IgD-negative memory B cell (primary cell): ENCODE results near the gene DMRTC2. TPM values are rescaled to one million over a fixed set of nuclear protein-coding genes. Genes with fewer than 3 reads are reported as not detected.

Experiments used
- H3K27ac Mint-ChIP-seq, 3 donors: one replicate each; pipeline ENCODE4 v1.8.0; 2020 to 2022; ENCODE audit warnings: mild to moderate bottlenecking in 3 of 3, mixed read lengths in 3 of 3, moderate library complexity in 1 of 3
- H3K27me3 Mint-ChIP-seq: one replicate; pipeline ENCODE4 v1.8.0; 2021; ENCODE audit warnings: mixed read lengths
- H3K36me3 Mint-ChIP-seq: one replicate; pipeline ENCODE4 v1.8.0; 2020; ENCODE audit warnings: mild to moderate bottlenecking, mixed read lengths
- H3K4me1 Mint-ChIP-seq, 3 donors: one replicate each; pipeline ENCODE4 v1.8.0; 2020 to 2022; ENCODE audit warnings: mixed read lengths in 3 of 3, mild to moderate bottlenecking in 1 of 3
- H3K4me3 Mint-ChIP-seq, 4 donors: one replicate each; pipeline ENCODE4 v1.8.0; 2020 to 2022; ENCODE audit warnings: mild to moderate bottlenecking in 4 of 4, mixed read lengths in 4 of 4, moderate library complexity in 3 of 4
- H3K9me3 Mint-ChIP-seq, 3 donors: one replicate each; pipeline ENCODE4 v1.8.0; 2020 to 2021; ENCODE audit warnings: mixed read lengths in 3 of 3, mild to moderate bottlenecking in 1 of 3
- polyA plus RNA-seq: library from polyadenylated mRNA; unstranded; fragments of 300-500 nt; fragmentation: Illumina TruSeq; gene quantifications from one replicate; pipeline ENCODE4 v1.2.3, GENCODE V29; 2021

DMRTC2 gene
- not detected for polyA plus RNA-seq

DNA sequence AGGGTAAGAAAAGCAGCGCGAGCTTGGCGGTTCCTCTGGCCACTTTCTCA lies at the start of gene DMRTC2:
TSS of gene DMRTC2 (plus strand) at position 42 of the 50 bp plus-strand sequence. CDS start 2,387 bp downstream, outside the sequence.
- Mint-ChIP-seq H3K36me3 (peaks cover 3% of the 10 kb centered on the region), H3K4me3 (no peak within 1 kb of the TSS), H3K9me3 (no peaks in the 10 kb centered on the region), H3K4me1 (peaks cover 0 to 4% (median 0%) of the 10 kb centered on the region in 3 donors), H3K27me3 (peaks cover 1% of the 10 kb centered on the region), H3K27ac (no peak within 1 kb of the TSS)

DNA sequence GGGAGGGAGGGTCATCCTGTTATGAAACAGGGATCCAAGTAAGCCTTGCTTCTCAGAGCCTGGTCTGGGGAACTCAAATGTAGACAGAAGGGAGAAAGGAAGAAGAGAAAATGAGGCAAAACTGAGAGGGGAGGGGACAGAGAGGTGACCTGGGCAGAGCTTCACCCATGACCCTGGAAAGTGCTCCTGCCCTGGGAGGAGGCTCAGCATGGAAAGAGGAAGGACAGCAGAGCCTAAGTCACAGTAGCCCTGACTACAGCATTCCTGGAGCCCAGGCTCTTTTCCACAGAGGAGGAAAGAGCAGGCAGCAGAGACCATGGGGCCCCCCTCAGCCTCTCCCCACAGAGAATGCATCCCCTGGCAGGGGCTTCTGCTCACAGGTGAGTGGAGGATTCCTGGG lies 48.5 kb upstream of the DMRTC2 start, which contains the start of gene CEACAM3:
TSS of gene CEACAM3 (plus strand) at position 226 of the 400 bp plus-strand sequence. CDS start at position 317, 91 bp downstream.
- H3K27me3 Mint-ChIP-seq, result peaks cover 13% of the 10 kb centered on the region
- H3K4me3 Mint-ChIP-seq, result no peak within 1 kb of the TSS
- no peaks in the 10 kb centered on the region for H3K36me3 Mint-ChIP-seq
- no peaks in the 10 kb centered on the region for H3K9me3 Mint-ChIP-seq
- no peak within 1 kb of the TSS for H3K27ac Mint-ChIP-seq
- peaks cover 3 to 11% (median 6%) of the 10 kb centered on the region in 3 donors for H3K4me1 Mint-ChIP-seq

DNA sequence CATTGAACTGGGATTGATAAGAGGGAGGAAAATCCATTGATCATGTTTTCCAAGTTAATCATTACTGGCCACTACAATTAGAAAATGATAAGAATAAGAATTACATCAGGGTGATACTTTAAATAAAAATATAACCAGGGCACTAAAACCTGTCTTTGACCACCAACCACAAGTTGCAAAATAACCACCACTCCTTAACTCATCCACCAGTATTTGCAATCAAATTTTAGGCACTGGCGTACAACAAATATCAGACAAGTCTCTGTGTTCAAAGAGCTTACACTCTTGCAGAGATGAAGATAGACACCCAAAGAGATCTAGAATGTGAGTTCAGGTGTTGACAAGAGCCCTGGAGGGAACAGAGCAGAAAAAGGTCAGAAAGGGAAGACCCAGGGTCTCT lies 47.9 kb upstream of the DMRTC2 start:
- H3K4me1 Mint-ChIP-seq, result peaks cover 8 to 16% (median 11%) of the 10 kb centered on the region in 3 donors
- H3K27me3 Mint-ChIP-seq, result peaks cover 13% of the 10 kb centered on the region
- no peaks in the 10 kb centered on the region for H3K9me3 Mint-ChIP-seq
- H3K27ac Mint-ChIP-seq, result no peak overlapping the region
- no peak overlapping the region for H3K4me3 Mint-ChIP-seq
- peaks cover 3% of the 10 kb centered on the region for H3K36me3 Mint-ChIP-seq

DNA sequence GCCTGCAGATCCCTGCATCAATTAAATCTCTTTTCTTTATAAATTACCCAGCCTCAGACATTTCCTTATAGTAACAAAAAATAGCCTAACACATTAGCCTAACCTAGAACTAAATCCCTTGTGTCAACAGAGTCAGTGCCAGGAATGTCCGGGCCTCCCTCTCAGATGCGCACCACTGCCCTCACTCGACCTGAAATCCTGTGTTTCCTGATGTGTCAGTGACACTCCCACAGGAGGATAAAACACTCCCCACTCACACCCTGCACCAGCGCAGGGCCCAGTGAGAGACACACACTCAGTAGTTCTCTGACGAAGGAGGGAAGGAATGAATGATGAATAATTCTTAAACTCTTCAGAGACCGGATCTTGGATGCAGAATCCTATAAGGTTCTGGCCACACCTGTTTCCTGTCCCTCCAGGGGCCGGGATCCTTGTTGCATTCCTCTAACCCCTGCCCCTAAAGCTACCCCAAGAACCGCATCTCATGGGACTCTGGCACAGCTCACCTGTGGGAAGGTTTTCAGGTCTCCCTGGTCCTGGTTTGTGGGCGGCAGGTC lies 45.3 kb upstream of the DMRTC2 start:
- Mint-ChIP-seq H3K4me1 (peaks cover 23 to 30% (median 30%) of the 10 kb centered on the region in 3 donors), H3K4me3 (no peak overlapping the region), H3K27ac (no peak overlapping the region), H3K36me3 (peaks cover 3% of the 10 kb centered on the region), H3K9me3 (no peaks in the 10 kb centered on the region), H3K27me3 (peaks cover 4% of the 10 kb centered on the region)

DNA sequence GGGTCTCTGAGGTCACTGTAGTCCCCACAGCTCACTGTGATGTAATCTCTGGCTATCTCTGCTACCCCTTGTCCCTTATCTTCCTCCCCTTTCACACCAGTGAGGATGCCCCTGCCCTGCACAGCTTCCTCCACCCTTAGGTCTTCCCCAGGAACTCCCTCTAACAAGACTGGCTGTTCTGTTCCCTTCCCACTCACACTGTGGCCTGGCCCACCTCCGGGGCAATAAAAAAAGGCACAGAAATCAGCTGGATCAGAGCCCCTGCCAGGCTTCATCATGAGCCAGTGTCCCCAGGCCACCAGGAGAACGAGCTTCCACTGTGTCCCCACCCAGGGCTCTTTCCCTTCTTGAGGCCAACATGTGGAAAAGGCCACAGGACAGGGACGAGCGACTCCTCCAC lies 43.8 kb upstream of the DMRTC2 start:
- Mint-ChIP-seq H3K4me3 (peak overlapping the region in 1 of 4 donors; percentile 8), H3K36me3 (peaks cover 3% of the 10 kb centered on the region), H3K27me3 (peaks cover 1% of the 10 kb centered on the region), H3K27ac (no peak overlapping the region), H3K4me1 (peaks cover 30 to 33% (median 33%) of the 10 kb centered on the region in 3 donors), H3K9me3 (no peaks in the 10 kb centered on the region)

DNA sequence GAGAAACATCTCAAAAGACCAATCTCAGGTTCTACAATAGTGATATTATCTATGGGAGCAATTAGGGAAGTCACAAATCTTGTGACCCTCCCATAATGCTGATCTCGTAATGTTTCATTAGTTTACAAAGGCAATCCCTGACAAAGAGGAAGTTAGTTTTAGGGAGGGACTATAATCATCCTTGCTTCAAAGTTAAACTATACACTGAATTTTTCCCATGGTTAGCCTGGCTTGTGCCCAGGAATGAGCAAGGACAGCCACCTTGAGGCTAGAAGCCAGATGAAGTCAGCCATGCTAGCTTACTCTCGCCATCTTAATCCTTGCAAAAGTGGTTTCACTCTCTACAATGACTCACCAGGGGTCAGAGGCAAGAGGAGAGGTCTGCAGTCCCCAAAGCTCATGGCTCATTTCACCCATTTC lies 43.0 kb upstream of the DMRTC2 start:
- Mint-ChIP-seq H3K9me3 (no peaks in the 10 kb centered on the region), H3K27ac (peak overlapping the region; percentile 37 to 89 (median 43)), H3K36me3 (peaks cover 3% of the 10 kb centered on the region), H3K4me3 (peak overlapping the region; percentile 8 to 63 (median 59)), H3K27me3 (no peaks in the 10 kb centered on the region), H3K4me1 (peaks cover 30 to 33% (median 33%) of the 10 kb centered on the region in 3 donors)

DNA sequence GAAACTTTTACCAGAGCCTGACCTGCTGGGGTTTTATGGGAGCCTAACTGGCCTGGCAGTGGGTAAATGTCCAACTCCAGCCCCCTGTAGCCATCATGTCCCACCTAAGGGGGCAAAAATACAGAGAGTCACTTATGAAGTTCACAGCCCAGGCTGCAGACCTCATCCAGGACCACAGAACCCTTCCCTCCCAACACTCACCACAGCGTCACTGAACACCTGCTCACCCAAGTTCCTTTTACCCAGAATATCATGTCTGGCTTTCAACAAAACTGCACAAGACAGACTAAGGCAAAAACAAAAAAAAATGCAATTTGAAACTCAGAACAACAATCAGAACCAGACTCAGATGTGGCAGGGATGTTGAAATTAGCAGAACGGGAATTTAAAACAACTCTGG lies 42.1 kb upstream of the DMRTC2 start:
- peaks cover 33% of the 10 kb centered on the region in 3 donors for H3K4me1 Mint-ChIP-seq
- H3K36me3 Mint-ChIP-seq, result peaks cover 3% of the 10 kb centered on the region
- no peaks in the 10 kb centered on the region for H3K9me3 Mint-ChIP-seq
- no peaks in the 10 kb centered on the region for H3K27me3 Mint-ChIP-seq
- peak overlapping the region in 3 of 4 donors; percentile 8 to 49 (median 42) for H3K4me3 Mint-ChIP-seq
- peak overlapping the region; percentile 1 to 84 (median 37) for H3K27ac Mint-ChIP-seq

DNA sequence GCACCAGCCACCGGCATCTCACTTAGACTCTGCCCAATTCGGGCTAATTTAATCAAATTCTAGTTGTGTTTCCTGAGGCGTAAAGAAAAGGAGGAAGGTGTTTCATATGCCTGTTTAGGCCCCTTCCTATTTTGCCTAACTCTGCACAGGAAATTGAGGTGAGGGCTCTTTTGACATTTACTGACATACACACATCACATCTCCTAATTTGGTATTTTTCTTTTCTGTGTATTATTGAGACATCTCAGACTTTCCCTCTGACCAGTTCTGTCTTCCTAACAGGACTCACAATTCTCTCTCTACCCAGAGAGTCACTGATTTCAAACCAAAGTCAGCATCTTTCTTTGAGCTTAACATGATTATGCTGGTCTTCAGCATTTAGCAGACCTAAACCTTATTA lies 40.5 kb upstream of the DMRTC2 start:
- no peaks in the 10 kb centered on the region for H3K9me3 Mint-ChIP-seq
- peak overlapping the region in 3 of 4 donors; percentile 19 to 73 (median 58) for H3K4me3 Mint-ChIP-seq
- no peaks in the 10 kb centered on the region for H3K27me3 Mint-ChIP-seq
- H3K27ac Mint-ChIP-seq, result peak overlapping the region in 2 of 3 donors; percentile 56 to 92
- peaks cover 33 to 34% (median 33%) of the 10 kb centered on the region in 3 donors for H3K4me1 Mint-ChIP-seq
- H3K36me3 Mint-ChIP-seq, result peaks cover 3% of the 10 kb centered on the region

DNA sequence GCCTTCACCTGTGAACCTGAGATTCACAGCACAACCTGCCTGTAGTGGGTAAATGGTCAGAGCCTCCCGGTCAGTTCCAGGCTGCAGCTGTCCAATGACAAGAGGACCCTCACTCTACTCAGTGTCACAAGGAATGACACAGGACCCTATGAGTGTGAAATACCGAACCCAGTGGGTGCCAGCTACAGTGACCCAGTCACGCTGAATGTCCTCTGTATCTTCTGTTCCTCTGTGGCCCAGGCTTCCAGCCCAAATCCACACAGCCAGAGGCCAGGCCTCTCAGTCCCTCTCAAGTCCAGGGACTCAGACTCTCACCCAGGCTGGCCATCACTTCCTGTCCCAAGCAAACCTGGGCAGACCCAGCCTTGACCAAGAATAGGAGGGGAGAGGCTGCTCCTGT lies 37.7 kb upstream of the DMRTC2 start:
- Mint-ChIP-seq H3K36me3 (no peaks in the 10 kb centered on the region), H3K27me3 (no peaks in the 10 kb centered on the region)

DNA sequence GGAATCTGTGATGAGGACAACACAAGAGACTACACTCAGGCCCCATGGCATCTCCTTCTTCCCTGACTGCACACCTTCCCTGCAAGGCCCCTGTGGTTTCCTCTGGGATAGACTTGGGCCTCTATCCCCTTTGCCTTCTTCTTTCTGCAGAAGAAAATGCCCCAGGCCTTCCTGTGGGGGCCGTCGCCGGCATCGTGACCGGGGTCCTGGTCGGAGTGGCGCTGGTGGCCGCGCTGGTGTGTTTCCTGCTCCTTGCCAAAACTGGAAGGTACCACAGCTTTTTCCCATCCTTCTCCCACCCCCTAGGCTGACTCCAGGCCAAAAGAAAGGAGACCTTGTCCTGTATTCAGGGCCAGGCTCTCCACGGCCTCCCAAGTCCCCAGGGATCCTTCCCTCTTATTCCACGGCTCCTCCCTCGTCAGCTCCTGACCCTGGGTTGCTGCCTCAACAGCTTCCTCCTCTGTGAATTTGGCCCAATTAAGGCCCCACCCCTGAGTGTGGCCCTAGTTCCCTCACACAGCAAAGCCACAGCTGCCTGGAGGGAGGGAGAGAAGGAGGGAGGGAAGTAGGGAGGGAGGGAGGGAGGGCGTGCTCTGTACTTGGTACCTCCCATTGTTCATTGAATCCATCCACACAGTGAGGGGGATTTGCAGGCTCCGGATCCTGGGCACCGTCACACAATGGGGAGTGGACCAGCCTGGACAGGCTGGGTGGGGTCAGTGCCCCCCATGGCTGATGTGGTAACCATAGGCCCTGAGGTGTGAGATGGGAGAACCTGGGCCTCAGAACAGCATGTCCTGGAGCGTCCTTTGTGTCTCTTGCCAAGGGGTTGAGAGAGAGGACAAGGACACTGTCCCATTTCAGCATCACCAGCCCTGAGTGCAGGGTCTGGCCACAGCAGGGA lies 35.9 kb upstream of the DMRTC2 start:
- no peaks in the 10 kb centered on the region for H3K27me3 Mint-ChIP-seq
- H3K4me3 Mint-ChIP-seq, result no peak overlapping the region
- H3K27ac Mint-ChIP-seq, result no peak overlapping the region
- no peaks in the 10 kb centered on the region for H3K9me3 Mint-ChIP-seq
- peaks cover 14 to 22% (median 18%) of the 10 kb centered on the region in 3 donors for H3K4me1 Mint-ChIP-seq
- no peaks in the 10 kb centered on the region for H3K36me3 Mint-ChIP-seq

More for the DNA sequence above, 37.7 kb upstream of the DMRTC2 start:
- Mint-ChIP-seq H3K27ac (no peak overlapping the region), H3K4me3 (no peak overlapping the region), H3K9me3 (no peaks in the 10 kb centered on the region), H3K4me1 (peaks cover 24 to 32% (median 28%) of the 10 kb centered on the region in 3 donors)

DNA sequence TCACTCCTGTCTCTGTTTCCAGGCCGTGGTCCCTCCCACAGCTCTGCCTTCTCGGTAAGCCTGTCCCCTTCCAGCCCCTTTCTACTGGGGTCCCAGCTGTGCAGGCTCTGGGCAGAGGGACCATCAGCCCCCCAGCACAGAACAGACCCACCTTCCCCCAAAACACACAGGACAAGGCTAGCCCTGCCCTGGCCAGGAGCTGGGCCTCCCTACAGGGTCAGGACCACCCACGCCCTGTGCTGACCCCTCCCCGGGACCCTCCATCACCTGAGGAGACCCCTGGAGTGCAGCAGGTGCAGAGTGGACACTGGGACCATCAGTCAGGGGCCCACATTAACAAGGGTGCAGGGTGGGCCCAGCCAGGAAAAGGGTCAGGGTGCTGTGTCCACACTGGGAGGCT lies 34.5 kb upstream of the DMRTC2 start:
- Mint-ChIP-seq H3K9me3 (no peaks in the 10 kb centered on the region), H3K4me3 (no peak overlapping the region), H3K36me3 (no peaks in the 10 kb centered on the region), H3K27me3 (no peaks in the 10 kb centered on the region), H3K4me1 (peaks cover 5 to 14% (median 11%) of the 10 kb centered on the region in 3 donors), H3K27ac (no peak overlapping the region)

DNA sequence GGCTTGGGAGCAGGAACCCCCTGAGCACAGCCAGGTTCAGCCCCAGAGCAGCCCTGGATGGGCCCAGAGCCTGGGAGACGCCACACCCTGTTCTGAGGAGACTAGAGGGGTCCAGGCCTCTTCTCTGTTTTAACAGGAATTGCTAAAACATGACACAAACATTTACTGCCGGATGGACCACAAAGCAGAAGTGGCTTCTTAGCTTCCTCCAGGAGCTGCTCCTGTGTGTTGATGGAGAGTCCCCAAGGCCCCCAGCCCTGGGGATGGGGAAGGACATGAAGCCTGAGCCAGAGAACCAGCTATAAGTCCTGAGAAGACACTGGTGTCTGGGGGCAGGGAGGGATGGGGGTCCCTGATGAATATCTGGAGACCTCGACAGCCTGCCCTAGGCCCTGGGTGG lies 33.8 kb upstream of the DMRTC2 start:
- Mint-ChIP-seq H3K9me3 (no peaks in the 10 kb centered on the region), H3K27ac (peak overlapping the region in 1 of 3 donors; percentile 46), H3K4me1 (peaks cover 0 to 9% (median 6%) of the 10 kb centered on the region in 3 donors), H3K36me3 (no peaks in the 10 kb centered on the region), H3K27me3 (no peaks in the 10 kb centered on the region), H3K4me3 (peak overlapping the region in 2 of 4 donors; percentile 70 to 79)

DNA sequence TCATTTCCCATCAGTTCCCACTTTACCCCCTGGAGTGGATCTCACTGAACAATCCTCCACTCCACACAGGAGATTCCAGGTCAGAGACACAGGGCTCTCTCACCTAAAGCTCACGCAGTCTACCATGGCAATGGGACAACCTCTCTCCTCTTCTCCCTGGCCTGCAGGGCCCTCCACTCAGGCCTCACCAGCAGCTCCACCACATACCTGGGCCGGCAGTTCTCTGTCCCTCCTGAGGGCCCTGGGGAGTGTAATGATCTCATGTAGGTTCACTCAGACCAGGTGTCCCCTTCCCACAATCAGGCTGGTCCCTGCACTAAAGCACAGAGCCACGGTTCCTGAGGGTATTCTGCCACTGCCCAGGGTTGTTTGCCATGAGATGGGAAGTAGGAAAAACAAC lies 32.9 kb upstream of the DMRTC2 start:
- H3K9me3 Mint-ChIP-seq, result no peaks in the 10 kb centered on the region
- H3K27me3 Mint-ChIP-seq, result no peaks in the 10 kb centered on the region
- H3K4me3 Mint-ChIP-seq, result peak overlapping the region in 1 of 4 donors; percentile 24
- no peak overlapping the region for H3K27ac Mint-ChIP-seq
- H3K4me1 Mint-ChIP-seq, result peaks cover 0 to 9% (median 6%) of the 10 kb centered on the region in 3 donors
- no peaks in the 10 kb centered on the region for H3K36me3 Mint-ChIP-seq

DNA sequence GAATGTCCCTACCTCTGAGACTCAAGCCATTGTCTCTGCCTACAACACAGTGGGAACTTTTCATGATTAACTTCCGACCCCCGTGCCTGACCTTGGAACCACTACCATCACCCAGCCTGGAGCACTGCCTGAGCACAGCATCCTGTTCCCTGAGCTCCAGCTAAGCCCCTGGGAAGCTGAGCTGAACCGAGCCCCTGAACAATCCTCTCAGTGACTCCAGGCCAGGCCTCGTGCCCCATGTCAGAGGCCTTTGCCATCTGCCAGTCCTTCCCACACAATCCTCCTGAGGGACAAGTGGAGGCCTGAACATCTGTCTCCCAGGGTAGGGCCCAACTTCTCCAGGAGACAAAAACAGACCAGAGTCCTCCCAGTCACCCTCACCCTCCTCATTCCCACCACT lies 30.9 kb upstream of the DMRTC2 start:
- no peak overlapping the region for H3K4me3 Mint-ChIP-seq
- H3K9me3 Mint-ChIP-seq, result no peaks in the 10 kb centered on the region
- H3K27ac Mint-ChIP-seq, result no peak overlapping the region
- H3K36me3 Mint-ChIP-seq, result no peaks in the 10 kb centered on the region
- H3K4me1 Mint-ChIP-seq, result peaks cover 0 to 10% (median 6%) of the 10 kb centered on the region in 3 donors
- H3K27me3 Mint-ChIP-seq, result no peaks in the 10 kb centered on the region

DNA sequence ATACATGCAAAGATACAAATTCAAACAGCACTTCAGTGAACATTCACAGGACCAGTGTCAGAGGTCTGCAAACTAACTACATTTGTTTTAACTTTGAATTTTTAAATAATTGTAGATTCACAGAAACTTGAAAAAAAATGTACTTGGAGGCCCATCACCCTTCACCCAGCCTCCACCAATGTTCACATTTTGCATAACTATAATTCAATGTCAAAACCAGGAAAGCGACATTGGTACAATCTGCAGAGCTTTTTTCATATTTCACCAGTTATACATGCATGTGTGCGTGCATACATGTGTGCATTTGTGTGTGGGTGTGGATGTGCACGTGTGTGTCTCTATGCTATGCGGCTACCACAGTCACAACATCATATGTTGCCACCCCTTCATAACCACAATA lies 29.5 kb upstream of the DMRTC2 start:
- no peaks in the 10 kb centered on the region for H3K9me3 Mint-ChIP-seq
- no peaks in the 10 kb centered on the region for H3K36me3 Mint-ChIP-seq
- no peak overlapping the region for H3K4me3 Mint-ChIP-seq
- H3K4me1 Mint-ChIP-seq, result peaks cover 0 to 10% (median 6%) of the 10 kb centered on the region in 3 donors
- no peaks in the 10 kb centered on the region for H3K27me3 Mint-ChIP-seq
- H3K27ac Mint-ChIP-seq, result no peak overlapping the region

DNA sequence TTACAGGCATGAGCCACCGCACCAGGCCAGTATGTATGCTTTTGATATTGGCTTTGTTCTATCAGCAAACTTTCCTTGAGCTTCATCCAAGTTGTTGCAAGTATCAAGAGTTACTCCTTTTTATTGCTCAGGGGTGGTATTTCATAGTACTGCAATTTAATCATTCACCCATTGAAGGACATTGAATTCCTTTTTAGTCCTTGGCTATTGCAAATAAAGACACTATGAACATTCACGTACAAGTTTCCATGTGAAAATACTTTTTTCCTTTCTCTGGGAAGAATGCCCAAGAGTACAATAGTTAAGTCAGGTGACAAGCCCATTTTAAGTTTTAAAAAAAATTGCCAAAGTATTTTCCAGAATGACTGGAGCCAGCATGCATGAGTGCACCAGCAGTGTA lies 28.1 kb upstream of the DMRTC2 start:
- Mint-ChIP-seq H3K4me1 (peaks cover 0 to 5% (median 4%) of the 10 kb centered on the region in 3 donors), H3K27me3 (peaks cover 3% of the 10 kb centered on the region), H3K36me3 (no peaks in the 10 kb centered on the region), H3K4me3 (no peak overlapping the region), H3K27ac (no peak overlapping the region), H3K9me3 (no peaks in the 10 kb centered on the region)
